CD4-positive, alpha-beta T cell treated with Interleukin-4 for 4 hours (primary cell): ENCODE data around the gene WBP2.
A peak's percentile ranks its signal among the peaks of the same experiment; 100 is the strongest.

ENCODE experiments used
- DNase-seq: peaks from one replicate; pipeline ENCODE4 v3.0.0-alpha.2; 2020

The WBP2 gene

GRCh38 chr17:75855310-75856061 is at the start of gene WBP2:
WBP2 (minus strand) TSS chr17:75855335; CDS start chr17:75855297, 38 bp downstream.
- peak; percentile 100 for DNase-seq

GRCh38 chr17:75902406-75902805 is 47.3 kb upstream of the WBP2 start:
- no peak for DNase-seq

- DNase-seq: no peak
These were observed 46.6 kb upstream of the WBP2 start for GRCh38 chr17:75901727-75902126.

- no peak for DNase-seq
These were observed 45.8 kb upstream of the WBP2 start for GRCh38 chr17:75900691-75901533.

GRCh38 chr17:75899767-75900468 is 44.8 kb upstream of the WBP2 start:
- no peak for DNase-seq

- DNase-seq: no peak
These were observed 44.2 kb upstream of the WBP2 start for GRCh38 chr17:75899353-75899752.

- DNase-seq: no peak
These were observed 43.7 kb upstream of the WBP2 start for GRCh38 chr17:75898791-75899190.

- no peak for DNase-seq
These were observed 42.9 kb upstream of the WBP2 start for GRCh38 chr17:75898065-75898464.

- DNase-seq: no peak
These were observed 42.3 kb upstream of the WBP2 start for GRCh38 chr17:75897160-75898019.

DNA sequence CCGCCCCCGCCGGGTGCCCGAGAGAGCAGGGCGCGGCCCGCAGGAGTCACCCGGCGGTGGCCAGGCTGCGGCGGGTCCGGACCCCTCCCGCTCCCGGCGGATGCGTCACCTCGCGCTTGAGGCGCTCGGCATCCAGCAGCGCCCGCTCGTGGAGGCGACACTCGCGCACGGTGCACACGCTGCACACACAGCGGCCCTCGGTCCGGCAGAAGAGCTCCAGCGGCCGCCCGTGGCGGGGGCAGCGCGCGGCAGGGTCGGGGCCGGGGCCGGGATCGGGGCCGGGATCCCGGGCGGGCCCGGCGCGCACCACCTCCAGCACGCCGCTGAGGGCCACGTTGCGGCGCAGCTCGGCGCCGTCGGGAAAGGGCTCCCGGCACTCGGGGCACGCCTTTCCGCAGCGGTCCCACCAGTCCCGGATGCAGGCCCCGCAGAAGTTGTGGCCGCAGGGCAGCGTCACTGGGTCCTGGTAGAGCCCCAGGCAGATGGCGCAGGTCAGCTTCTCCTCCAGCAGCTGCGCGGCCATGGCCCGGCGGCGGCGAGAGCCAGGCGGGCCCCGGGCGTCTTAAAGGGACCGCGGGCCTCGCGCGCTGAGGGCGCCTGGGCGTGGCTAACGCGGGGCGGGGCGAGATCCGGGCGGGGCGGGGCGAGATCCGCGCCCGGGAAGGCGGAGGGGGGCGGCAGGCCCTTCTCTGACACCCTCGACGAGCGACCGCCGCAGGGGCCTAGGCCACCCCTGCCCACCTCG is 41.5 kb upstream of the WBP2 start, which contains the start of gene TRIM65:
TSS of gene TRIM65 (minus strand) at position 537 of the 745 bp plus-strand sequence. CDS start at position 523, 14 bp downstream.
- peak; percentile 83 for DNase-seq

GRCh38 chr17:75895370-75896155 is 40.4 kb upstream of the WBP2 start:
- no peak for DNase-seq

DNA sequence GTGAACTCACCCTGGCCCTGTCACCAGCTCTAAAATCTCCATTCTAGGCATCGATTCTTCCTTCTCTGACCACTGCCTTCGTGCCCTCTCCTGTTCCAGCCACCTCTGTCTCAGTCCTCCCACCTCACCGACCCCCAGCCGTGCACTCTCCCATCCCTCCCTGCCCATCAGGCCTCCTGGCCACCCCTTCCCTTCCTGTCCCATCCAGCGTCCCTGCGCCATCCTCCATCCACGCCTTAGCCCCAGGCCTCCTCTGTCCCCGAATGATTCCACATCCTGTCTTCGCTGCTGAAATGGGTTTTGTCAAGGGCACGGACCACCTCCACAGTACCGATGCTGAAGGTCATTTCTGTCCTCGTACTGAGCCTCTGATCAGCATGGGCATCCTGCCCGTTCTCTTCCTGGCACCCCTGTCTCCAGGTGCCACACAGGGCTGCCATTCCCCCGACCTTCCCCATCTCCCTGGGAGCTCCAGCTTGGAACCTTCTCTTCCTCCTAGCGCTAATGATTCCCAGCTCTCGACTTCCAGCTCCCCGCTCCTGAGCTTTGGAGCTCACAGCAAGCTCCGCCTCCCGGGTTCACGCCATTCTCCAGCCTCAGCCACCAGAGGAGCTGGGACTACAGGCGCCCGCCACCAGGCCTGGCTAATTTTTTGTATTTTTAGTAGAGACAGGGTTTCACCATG is 39.1 kb upstream of the WBP2 start:
- no peak for DNase-seq

GRCh38 chr17:75893305-75894048 is 38.3 kb upstream of the WBP2 start:
- no peak for DNase-seq

DNA sequence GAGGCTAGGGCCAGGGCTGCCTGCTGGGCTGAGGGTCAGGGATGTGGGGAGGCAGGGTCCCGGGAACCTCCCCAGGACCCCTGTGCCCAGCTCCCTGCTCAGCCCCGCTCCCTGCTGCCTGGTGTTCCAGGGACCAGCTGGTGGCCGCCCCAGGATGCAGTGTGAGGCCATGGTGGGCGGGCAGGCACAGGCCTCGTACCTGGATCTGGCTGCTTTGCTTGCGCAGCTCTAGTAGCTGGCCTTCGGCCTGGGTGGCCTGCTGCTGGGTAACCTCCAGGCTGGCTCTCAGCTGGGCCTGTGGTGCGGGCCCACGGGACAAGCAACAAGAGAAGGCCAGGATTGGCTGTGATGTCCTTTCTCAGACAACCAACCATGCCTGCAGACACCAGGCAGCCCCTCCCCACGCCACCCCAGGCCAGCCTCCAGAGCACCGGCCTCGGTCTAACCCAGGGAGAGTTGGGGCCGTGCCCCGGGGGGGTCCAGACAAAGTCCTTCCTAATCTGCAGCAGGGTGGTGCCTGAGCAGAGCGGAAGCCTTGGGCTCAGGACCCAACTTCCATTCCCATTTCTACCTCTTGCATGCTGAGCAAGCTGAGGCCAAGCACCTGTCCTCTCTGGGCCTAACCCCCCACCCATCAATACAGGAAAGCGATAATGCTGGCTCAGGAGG is 37.6 kb upstream of the WBP2 start:
- no peak for DNase-seq

- DNase-seq: no peak
These were observed 36.7 kb upstream of the WBP2 start for GRCh38 chr17:75891605-75892555.

- DNase-seq: no peak
These were observed 36.0 kb upstream of the WBP2 start for GRCh38 chr17:75891022-75891604.

DNA sequence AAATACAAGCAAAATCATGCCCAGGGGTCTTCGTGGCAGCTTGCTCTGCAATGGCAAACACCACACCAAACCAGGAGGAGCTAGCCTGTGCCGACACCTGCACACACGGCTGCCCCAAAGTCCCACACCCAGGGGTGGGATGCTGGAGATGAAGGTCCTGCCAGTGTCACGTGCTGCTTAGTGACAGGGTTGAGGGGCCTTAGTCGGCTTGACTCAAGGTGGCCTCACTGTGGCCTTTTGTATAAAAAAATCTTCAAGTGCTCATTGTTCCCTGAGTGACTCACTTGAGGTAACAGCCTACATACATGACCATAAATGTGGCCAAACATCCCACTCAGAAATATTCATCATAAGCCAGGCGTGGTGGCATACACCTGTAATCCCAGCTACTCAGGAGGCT is 34.3 kb upstream of the WBP2 start:
- no peak for DNase-seq
